ENCODE measurements around the gene RNF152. TPM values are rescaled to one million over a fixed set of nuclear protein-coding genes. Genes with fewer than 3 reads are reported as not detected.

Gene RNF152
- total RNA-seq, 1 experiment from 2014 or later: 1.7 TPM

DNA sequence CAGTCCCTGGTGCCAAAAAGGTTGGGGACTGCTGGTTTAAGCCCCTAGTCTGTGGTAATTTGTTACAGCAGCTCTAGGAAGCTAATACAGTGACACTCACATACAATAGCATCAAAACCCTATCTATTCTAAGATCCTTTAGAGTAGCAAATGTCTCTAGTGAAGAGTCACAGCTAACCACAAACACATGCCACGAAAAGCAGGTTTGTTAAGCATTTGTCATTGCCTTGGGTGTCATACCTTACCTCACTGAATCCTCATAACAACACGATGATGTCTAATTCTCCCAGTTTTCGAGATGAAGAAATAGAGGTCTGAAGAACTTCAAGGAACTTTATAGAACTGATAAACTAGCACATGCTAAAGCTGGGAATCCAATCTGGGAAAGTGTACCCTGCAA, 29.6 kb upstream of the RNF152 start:
- DNase-seq (ENCODE audit: unreplicated experiment): no peak
- intact Hi-C loops (cut with micrococcal nuclease): no loop called here
- no peak overlapping the region for H3K4me3 Mint-ChIP-seq (ENCODE audit: unreplicated experiment)

DNA sequence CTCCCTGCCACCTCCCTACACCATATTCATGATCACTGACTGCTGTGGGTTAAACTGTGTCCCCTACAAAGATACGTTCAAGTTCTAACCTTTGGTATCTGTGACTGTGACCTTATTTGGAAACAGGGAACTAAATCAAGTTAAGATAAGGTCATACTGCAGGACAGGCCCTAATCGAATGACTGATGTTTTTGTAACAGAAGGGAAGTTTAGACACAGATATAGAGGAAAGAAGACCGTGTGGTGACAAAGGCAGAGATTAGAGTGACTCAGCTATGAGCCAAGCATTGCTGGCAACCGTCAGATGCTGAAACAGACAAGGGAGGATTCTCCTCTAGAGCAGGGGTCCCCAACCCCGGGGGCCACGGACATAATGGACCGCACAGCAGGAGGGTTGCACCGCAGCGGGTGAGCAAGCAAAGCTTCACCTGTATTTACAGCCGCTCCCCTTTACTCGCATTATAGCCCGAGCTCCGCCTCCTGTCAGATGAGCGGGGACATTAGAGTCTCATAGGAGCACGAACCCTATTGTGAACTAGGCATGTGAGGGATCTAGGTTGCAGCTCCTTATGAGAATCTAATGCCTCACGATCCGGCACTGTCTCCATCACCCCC, 28.9 kb upstream of the RNF152 start:
- POLR2A ChIA-PET: interaction anchor here (0.6 to 2.0 kb wide), 2 partner anchors 28 to 1219 kb away, joined by 3 to 7 read pairs; no protein-coding TSS in a partner anchor
- H3K4me1 Mint-ChIP-seq (ENCODE audit: insufficient read depth, unreplicated experiment): no peaks in the 10 kb centered on the region
- no peak for DNase-seq (ENCODE audit: unreplicated experiment)
- no TSS peak for BruUV-seq (replicated peaks)
- CTCF ChIA-PET: interaction anchor here (0.6 to 1.2 kb wide), 6 partner anchors 20 to 1084 kb away, joined by 3 to 4 read pairs (median 3); no protein-coding TSS in a partner anchor
- no peaks in the 10 kb centered on the region for H3K27me3 Mint-ChIP-seq (ENCODE audit: insufficient read depth, unreplicated experiment)
- H3K4me3 Mint-ChIP-seq (ENCODE audit: unreplicated experiment): no peak overlapping the region
- no peak overlapping the region for H3K27ac Mint-ChIP-seq (ENCODE audit: low read depth, unreplicated experiment)
- intact Hi-C loops (cut with micrococcal nuclease): no loop called here
- no peaks in the 10 kb centered on the region for H3K36me3 Mint-ChIP-seq (ENCODE audit: insufficient read depth, unreplicated experiment)
- H3K9me3 Mint-ChIP-seq (ENCODE audit: unreplicated experiment): no peaks in the 10 kb centered on the region
- TF ChIP-seq, protein P1, sequence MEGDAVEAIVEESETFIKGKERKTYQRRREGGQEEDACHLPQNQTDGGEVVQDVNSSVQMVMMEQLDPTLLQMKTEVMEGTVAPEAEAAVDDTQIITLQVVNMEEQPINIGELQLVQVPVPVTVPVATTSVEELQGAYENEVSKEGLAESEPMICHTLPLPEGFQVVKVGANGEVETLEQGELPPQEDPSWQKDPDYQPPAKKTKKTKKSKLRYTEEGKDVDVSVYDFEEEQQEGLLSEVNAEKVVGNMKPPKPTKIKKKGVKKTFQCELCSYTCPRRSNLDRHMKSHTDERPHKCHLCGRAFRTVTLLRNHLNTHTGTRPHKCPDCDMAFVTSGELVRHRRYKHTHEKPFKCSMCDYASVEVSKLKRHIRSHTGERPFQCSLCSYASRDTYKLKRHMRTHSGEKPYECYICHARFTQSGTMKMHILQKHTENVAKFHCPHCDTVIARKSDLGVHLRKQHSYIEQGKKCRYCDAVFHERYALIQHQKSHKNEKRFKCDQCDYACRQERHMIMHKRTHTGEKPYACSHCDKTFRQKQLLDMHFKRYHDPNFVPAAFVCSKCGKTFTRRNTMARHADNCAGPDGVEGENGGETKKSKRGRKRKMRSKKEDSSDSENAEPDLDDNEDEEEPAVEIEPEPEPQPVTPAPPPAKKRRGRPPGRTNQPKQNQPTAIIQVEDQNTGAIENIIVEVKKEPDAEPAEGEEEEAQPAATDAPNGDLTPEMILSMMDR (IDR thresholded peaks at IDR 0.05; ENCODE audit: unreplicated experiment): no peak

More for the DNA sequence above, 29.6 kb upstream of the RNF152 start:
- ChIA-PET POLR2A (interaction anchor here (2.0 kb wide), 1 partner anchor 27 kb away, joined by 7 read pairs; no protein-coding TSS in a partner anchor), CTCF (interaction anchor here (0.6 to 1.4 kb wide), 4 partner anchors 22 to 340 kb away, joined by 3 to 6 read pairs (median 3); no protein-coding TSS in a partner anchor)
- Mint-ChIP-seq H3K27ac (ENCODE audit: low read depth, unreplicated experiment) (no peak overlapping the region), H3K4me1 (ENCODE audit: insufficient read depth, unreplicated experiment) (no peaks in the 10 kb centered on the region), H3K9me3 (ENCODE audit: unreplicated experiment) (no peaks in the 10 kb centered on the region), H3K36me3 (ENCODE audit: insufficient read depth, unreplicated experiment) (no peaks in the 10 kb centered on the region), H3K27me3 (ENCODE audit: insufficient read depth, unreplicated experiment) (no peaks in the 10 kb centered on the region)
- no TSS peak for BruUV-seq (replicated peaks)
- TF ChIP-seq, protein P1 (IDR thresholded peaks at IDR 0.05; ENCODE audit: unreplicated experiment): no peak

DNA sequence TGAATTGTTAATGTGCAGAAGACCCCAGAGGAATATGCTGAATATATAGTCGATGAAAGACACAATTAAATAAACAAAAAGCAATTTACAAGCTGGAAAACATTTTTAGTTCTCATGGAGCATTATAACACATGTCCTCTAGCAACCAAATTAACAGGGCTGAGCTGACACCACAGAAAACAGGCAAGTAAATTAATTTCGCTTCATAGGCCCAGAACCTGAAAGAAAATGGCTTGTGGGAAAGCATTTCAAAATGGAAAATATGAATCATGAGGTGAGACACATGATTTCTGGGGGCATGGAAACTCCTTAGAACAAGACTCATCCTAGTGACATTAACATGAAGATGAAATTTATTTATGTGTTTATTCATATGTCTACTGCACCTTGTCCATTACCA, 25.0 kb upstream of the RNF152 start:
- Mint-ChIP-seq H3K4me1 (ENCODE audit: insufficient read depth, unreplicated experiment) (no peaks in the 10 kb centered on the region), H3K27me3 (ENCODE audit: insufficient read depth, unreplicated experiment) (no peaks in the 10 kb centered on the region), H3K27ac (ENCODE audit: low read depth, unreplicated experiment) (no peak overlapping the region), H3K4me3 (ENCODE audit: unreplicated experiment) (no peak overlapping the region), H3K36me3 (ENCODE audit: insufficient read depth, unreplicated experiment) (no peaks in the 10 kb centered on the region), H3K9me3 (ENCODE audit: unreplicated experiment) (no peaks in the 10 kb centered on the region)
- BruUV-seq (replicated peaks): no TSS peak
- intact Hi-C loops (cut with micrococcal nuclease): no loop called here
- TF ChIP-seq, protein P1 (IDR thresholded peaks at IDR 0.05; ENCODE audit: unreplicated experiment): no peak
- ChIA-PET POLR2A (interaction anchor here (1.5 kb wide), 1 partner anchor 21 kb away, joined by 3 read pairs; no protein-coding TSS in a partner anchor), CTCF (interaction anchor here (1.8 kb wide), 2 partner anchors 15 to 335 kb away, joined by 4 to 6 read pairs; no protein-coding TSS in a partner anchor)
- DNase-seq (ENCODE audit: unreplicated experiment): no peak

DNA sequence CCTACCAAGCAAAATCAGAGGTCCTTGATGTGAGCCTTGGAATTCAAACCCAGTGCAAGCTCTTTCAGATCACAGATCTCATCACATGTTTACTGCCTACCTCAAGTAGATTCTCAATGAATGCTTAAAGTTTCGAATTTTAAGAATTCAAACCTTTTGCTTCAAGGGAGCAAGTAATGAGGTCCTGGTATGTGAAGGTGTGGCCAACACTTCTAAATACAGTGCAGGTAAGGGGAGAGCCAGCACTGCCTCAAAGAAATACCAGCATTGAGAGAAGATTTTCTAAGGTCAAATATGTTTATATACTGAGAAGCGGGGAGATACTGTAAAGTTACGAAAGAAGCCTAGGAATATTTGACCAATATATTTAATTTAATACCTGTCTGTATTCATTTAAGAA, 19.7 kb upstream of the RNF152 start:
- no peak overlapping the region for H3K27ac Mint-ChIP-seq (ENCODE audit: low read depth, unreplicated experiment)
- no peak overlapping the region for H3K4me3 Mint-ChIP-seq (ENCODE audit: unreplicated experiment)
- POLR2A ChIA-PET: no interaction called here
- intact Hi-C loops (cut with micrococcal nuclease): no loop called here
- DNase-seq (ENCODE audit: unreplicated experiment): no peak
- no TSS peak for BruUV-seq (replicated peaks)
- TF ChIP-seq, protein P1 (IDR thresholded peaks at IDR 0.05; ENCODE audit: unreplicated experiment): no peak
- no peaks in the 10 kb centered on the region for H3K27me3 Mint-ChIP-seq (ENCODE audit: insufficient read depth, unreplicated experiment)
- H3K36me3 Mint-ChIP-seq (ENCODE audit: insufficient read depth, unreplicated experiment): no peaks in the 10 kb centered on the region
- CTCF ChIA-PET: interaction anchor here (1.0 to 2.9 kb wide), 3 partner anchors 11 to 120 kb away, joined by 3 to 27 read pairs (median 3); no protein-coding TSS in a partner anchor
- no peaks in the 10 kb centered on the region for H3K9me3 Mint-ChIP-seq (ENCODE audit: unreplicated experiment)
- H3K4me1 Mint-ChIP-seq (ENCODE audit: insufficient read depth, unreplicated experiment): no peaks in the 10 kb centered on the region
